ENCODE measurements around the gene SLC38A7. TPM values are rescaled to one million over a fixed set of nuclear protein-coding genes. Genes with fewer than 3 reads are reported as not detected.

The SLC38A7 gene
- total RNA-seq (10 to 100 TPM; 14.4 to 56.4 (median 25.9) TPM), polyA plus RNA-seq (10 to 100 TPM; 13.9 to 42.3 (median 16.3) TPM)
- long read RNA-seq, donor 1, full-length matches to known transcripts = 5 of 5 reads
- long read RNA-seq, donor 1, partial matches to known transcripts = 0 of 5 reads
- long read RNA-seq, donor 1, other reads (novel, unspliced or antisense) = 0 of 5 reads
- long read RNA-seq, donor 2, full-length matches to known transcripts = 5 of 5 reads
- long read RNA-seq, donor 2, partial matches to known transcripts = 0 of 5 reads
- long read RNA-seq, donor 2, other reads (novel, unspliced or antisense) = 0 of 5 reads
- long read RNA-seq, donor 3, partial matches to known transcripts = 0 of 1 reads
- long read RNA-seq, donor 3, other reads (novel, unspliced or antisense) = 0 of 1 reads
- long read RNA-seq, donor 4, full-length matches to known transcripts = 11 of 16 reads
- long read RNA-seq, donor 4, partial matches to known transcripts = 2 of 16 reads
- long read RNA-seq, donor 4, other reads (novel, unspliced or antisense) = 3 of 16 reads
- long read RNA-seq, donor 5, full-length matches to known transcripts = 34 of 46 reads
- long read RNA-seq, donor 5, partial matches to known transcripts = 3 of 46 reads
- long read RNA-seq, donor 5, other reads (novel, unspliced or antisense) = 9 of 46 reads
- long read RNA-seq, donor 6, full-length matches to known transcripts = 5 of 9 reads
- long read RNA-seq, donor 6, partial matches to known transcripts = 0 of 9 reads
- long read RNA-seq, donor 6, other reads (novel, unspliced or antisense) = 4 of 9 reads
- long read RNA-seq, donor 7, full-length matches to known transcripts = 2 of 2 reads
- long read RNA-seq, donor 7, partial matches to known transcripts = 0 of 2 reads
- long read RNA-seq, donor 7, other reads (novel, unspliced or antisense) = 0 of 2 reads
- long read RNA-seq, donor 8, full-length matches to known transcripts = 4 of 4 reads
- long read RNA-seq, donor 8, partial matches to known transcripts = 0 of 4 reads
- long read RNA-seq, donor 8, other reads (novel, unspliced or antisense) = 0 of 4 reads
- long read RNA-seq, donor 9, full-length matches to known transcripts = 4 of 4 reads
- long read RNA-seq, donor 9, partial matches to known transcripts = 0 of 4 reads
- long read RNA-seq, donor 9, other reads (novel, unspliced or antisense) = 0 of 4 reads
- long read RNA-seq, donor 10, full-length matches to known transcripts = 1 of 1 reads
- long read RNA-seq, donor 10, partial matches to known transcripts = 0 of 1 reads
- long read RNA-seq, donor 10, other reads (novel, unspliced or antisense) = 0 of 1 reads

- intact Hi-C loops (cut with DNase I) = loop anchor here (5.0 kb wide), 2 partner anchors 48 to 73 kb away; partner anchors contain the start of gene GOT2 (in 1 of the 2)
- H3K27me3 ChIP-seq = no peaks in the 10 kb centered on the region
- H3K36me3 ChIP-seq (replicated peaks in 1 of 2) = peaks cover 0 to 5% of the 10 kb centered on the region in 2 donors
- peak within 1 kb of the TSS; percentile 9 to 88 (median 69) for H3K27ac ChIP-seq
- WGBS, 4 donors = 2 to 26% (median 4%) methylated on average over 5 to 41 of the region's 41 CpGs
- DNase-seq = peak; percentile 87 to 95 (median 90)
- peaks cover 11 to 19% of the 10 kb centered on the region in 2 donors for H3K4me1 ChIP-seq (replicated peaks in 1 of 2)
- H3K4me3 ChIP-seq = peak within 1 kb of the TSS; percentile 10 to 87 (median 66)
- TF ChIP-seq CTCF (IDR thresholded peaks at IDR 0.05) (no peak), POLR2A (IDR thresholded peaks at IDR 0.05) (peak in 1 of 2 donors; percentile 47)
- no peaks in the 10 kb centered on the region for H3K9me3 ChIP-seq (replicated peaks in 1 of 3)
Observed at GRCh38 chr16:58684354-58685083, at the start of gene SLC38A7. TSS of gene SLC38A7 (minus strand) at chr16:58684770. CDS start at chr16:58680126, 4,644 bp downstream.

GRCh38 chr16:58733671-58734458 lies 49.3 kb upstream of the SLC38A7 start, which contains the start of gene GOT2:
TSS of gene GOT2 (minus strand) at chr16:58734316. CDS start at chr16:58734228, 88 bp downstream.
- Histone ChIP-seq H3K36me3 (replicated peaks in 1 of 2) (no peaks in the 10 kb centered on the region), H3K9me3 (replicated peaks in 1 of 3) (no peaks in the 10 kb centered on the region), H3K4me3 (peak within 1 kb of the TSS; percentile 46 to 85 (median 66)), H3K27ac (peak within 1 kb of the TSS in 4 of 5 donors; percentile 49 to 92 (median 71)), H3K4me1 (replicated peaks in 1 of 2) (peaks cover 7 to 25% of the 10 kb centered on the region in 2 donors), H3K27me3 (no peaks in the 10 kb centered on the region)
- peak; percentile 79 to 90 (median 84) for DNase-seq
- intact Hi-C loops (cut with DNase I) = loop anchor here in 1 of 2 donors (5.0 kb wide), 1 partner anchor 52 kb away; the partner anchor contains the start of gene SLC38A7
- peak in 1 of 2 donors; percentile 65 for TF ChIP-seq POLR2A (IDR thresholded peaks at IDR 0.05)
- TF ChIP-seq CTCF (IDR thresholded peaks at IDR 0.05) = peak; percentile 64 to 85 (median 78)
- 0% methylated on average over 3 to 68 of the region's 68 CpGs for WGBS, 4 donors

GRCh38 chr16:58733248-58733670 lies 48.7 kb upstream of the SLC38A7 start:
- intact Hi-C loops (cut with DNase I) = loop anchor here in 1 of 2 donors (5.0 kb wide), 1 partner anchor 51 kb away; the partner anchor contains the start of gene SLC38A7

More at GRCh38 chr16:58733248-58733670, 48.7 kb upstream of the SLC38A7 start:
- Histone ChIP-seq H3K4me3 (peak overlapping the region; percentile 46 to 85 (median 66)), H3K4me1 (replicated peaks in 1 of 2) (peaks cover 7 to 31% of the 10 kb centered on the region in 2 donors), H3K27me3 (no peaks in the 10 kb centered on the region), H3K36me3 (replicated peaks in 1 of 2) (no peaks in the 10 kb centered on the region), H3K9me3 (replicated peaks in 1 of 3) (no peaks in the 10 kb centered on the region), H3K27ac (peak overlapping the region in 4 of 5 donors; percentile 49 to 92 (median 71))
- WGBS, 4 donors = 1 to 5% (median 3%) methylated on average over 12 to 23 of the region's 23 CpGs
- TF ChIP-seq CTCF (IDR thresholded peaks at IDR 0.05) (no peak), POLR2A (IDR thresholded peaks at IDR 0.05) (peak in 1 of 2 donors; percentile 4)
- peak in 6 of 7 donors; percentile 38 to 72 (median 50) for DNase-seq
